ENCODE results near the gene SARDH.
A peak's percentile ranks its signal among the peaks of the same experiment; 100 is the strongest.

The SARDH gene

GRCh38 chr9:133699546-133699945 is 38.6 kb downstream of the SARDH start:
- DNase-seq: no peak

- no peak for DNase-seq
Observed at GRCh38 chr9:133696071-133696472, 42.1 kb downstream of the SARDH start.

- peak; percentile 31 for DNase-seq
Observed at GRCh38 chr9:133694686-133695085, 43.5 kb downstream of the SARDH start.

GRCh38 chr9:133693703-133694529 is 44.2 kb downstream of the SARDH start:
- DNase-seq: no peak

GRCh38 chr9:133693116-133693515 is 45.0 kb downstream of the SARDH start:
- no peak for DNase-seq

GRCh38 chr9:133692364-133692985 is 45.7 kb downstream of the SARDH start:
- no peak for DNase-seq

- DNase-seq: no peak
Observed at GRCh38 chr9:133691626-133692363, 46.4 kb downstream of the SARDH start.

GRCh38 chr9:133691191-133691590 is 47.0 kb downstream of the SARDH start:
- DNase-seq: no peak

GRCh38 chr9:133690081-133690561 is 48.0 kb downstream of the SARDH start:
- no peak for DNase-seq

GRCh38 chr9:133689151-133689763 is 48.9 kb downstream of the SARDH start:
- no peak for DNase-seq

GRCh38 chr9:133687856-133688761 is 50.0 kb downstream of the SARDH start:
- DNase-seq: no peak

- DNase-seq: no peak
Observed at GRCh38 chr9:133686642-133687575, 51.2 kb downstream of the SARDH start.

- no peak for DNase-seq
Observed at GRCh38 chr9:133685653-133686609, 52.2 kb downstream of the SARDH start.

GRCh38 chr9:133684936-133685361 is 53.2 kb downstream of the SARDH start:
- DNase-seq: no peak

GRCh38 chr9:133684121-133684935 is 53.8 kb downstream of the SARDH start:
- no peak for DNase-seq

- DNase-seq: no peak
Observed at GRCh38 chr9:133683586-133684120, 54.5 kb downstream of the SARDH start.

GRCh38 chr9:133682818-133683585 is 55.1 kb downstream of the SARDH start:
- DNase-seq: no peak

Data from NCI-H2171 (cell line).